GM19452 (cell line): ENCODE measurements around the gene AKR1E2.

Experiments used
- ATAC-seq: cut with Tn5 transposase; IDR thresholded peaks from one replicate; pipeline ENCODE4 v1.9.1; 2021; ENCODE audit not compliant: unreplicated experiment

AKR1E2 gene

GRCh38 chr10:4825868-4826791, at the start of gene AKR1E2:
TSS of gene AKR1E2 (plus strand) at chr10:4826207. CDS start at chr10:4826325, 118 bp downstream.
- peak; percentile 63 for ATAC-seq

- no peak for ATAC-seq
These were observed 49.8 kb upstream of the AKR1E2 start for GRCh38 chr10:4776234-4776638.

- no peak for ATAC-seq
These were observed 47.2 kb upstream of the AKR1E2 start for GRCh38 chr10:4778761-4779160.

- no peak for ATAC-seq
These were observed 45.9 kb upstream of the AKR1E2 start for GRCh38 chr10:4780091-4780490.

GRCh38 chr10:4780782-4781181, 45.2 kb upstream of the AKR1E2 start:
- no peak for ATAC-seq

- ATAC-seq: no peak
These were observed 44.1 kb upstream of the AKR1E2 start for GRCh38 chr10:4781955-4782354.

GRCh38 chr10:4784667-4785333, 41.2 kb upstream of the AKR1E2 start:
- no peak for ATAC-seq

- ATAC-seq: no peak
These were observed 39.8 kb upstream of the AKR1E2 start for GRCh38 chr10:4786043-4786839.

GRCh38 chr10:4790045-4790444, 36.0 kb upstream of the AKR1E2 start:
- no peak for ATAC-seq

- ATAC-seq: no peak
These were observed 35.1 kb upstream of the AKR1E2 start for GRCh38 chr10:4790922-4791321.

GRCh38 chr10:4792381-4792780, 33.6 kb upstream of the AKR1E2 start:
- ATAC-seq: no peak

GRCh38 chr10:4801405-4801804, 24.6 kb upstream of the AKR1E2 start:
- no peak for ATAC-seq

GRCh38 chr10:4802711-4803487, 23.1 kb upstream of the AKR1E2 start:
- no peak for ATAC-seq

- ATAC-seq: no peak
These were observed 22.2 kb upstream of the AKR1E2 start for GRCh38 chr10:4803822-4804221.

- no peak for ATAC-seq
These were observed 21.5 kb upstream of the AKR1E2 start for GRCh38 chr10:4804465-4804864.

- ATAC-seq: no peak
These were observed 19.5 kb upstream of the AKR1E2 start for GRCh38 chr10:4806534-4806933.

GRCh38 chr10:4807761-4808507, 18.1 kb upstream of the AKR1E2 start:
- peak; percentile 73 for ATAC-seq

GRCh38 chr10:4809156-4809555, 16.9 kb upstream of the AKR1E2 start:
- no peak for ATAC-seq

GRCh38 chr10:4810092-4810491, 15.9 kb upstream of the AKR1E2 start:
- no peak for ATAC-seq

- ATAC-seq: no peak
These were observed 14.0 kb upstream of the AKR1E2 start for GRCh38 chr10:4812046-4812445.
